Stimulated activated memory B cell treated with anti-CD40 and anti-IgM and Interleukin-4, amounts not matched to agents 10 μg/mL and 1 μg/mL and 100 μg/mL, for 72 hours (primary cell): Measurements from ENCODE around the gene OCEL1.
"Not testable (repeated sequence)": the region's sequence is repeated elsewhere in the genome, so short reads cannot be mapped to it uniquely, and the experiment has no call there.

ENCODE experiments used
- ATAC-seq: fragments of 150-1000 bp; cut with Tn5 transposase; 2 replicates; pipeline ENCODE4 v1.10.0; 2021
- H3K27ac Mint-ChIP-seq: one replicate; pipeline ENCODE4 v1.8.0; 2022; ENCODE audit warnings: mild to moderate bottlenecking, mixed read lengths
- H3K27me3 Mint-ChIP-seq: one replicate; pipeline ENCODE4 v1.8.0; 2022; ENCODE audit warnings: mixed read lengths
- H3K36me3 Mint-ChIP-seq: one replicate; pipeline ENCODE4 v1.8.0; 2022; ENCODE audit warnings: mixed read lengths
- H3K4me1 Mint-ChIP-seq: one replicate; pipeline ENCODE4 v1.8.0; 2022; ENCODE audit warnings: mixed read lengths
- H3K4me3 Mint-ChIP-seq: one replicate; pipeline ENCODE4 v1.8.0; 2022; ENCODE audit warnings: mild to moderate bottlenecking, moderate library complexity, mixed read lengths
- H3K9me3 Mint-ChIP-seq: one replicate; pipeline ENCODE4 v1.8.0; 2022; ENCODE audit warnings: mixed read lengths

The OCEL1 gene

GRCh38 chr19:17263712-17264640, 38.0 kb downstream of the OCEL1 start:
- Mint-ChIP-seq H3K4me1 (peaks cover 30% of the 10 kb centered on the region), H3K27ac (peak overlapping the region; percentile 76), H3K27me3 (no peaks in the 10 kb centered on the region), H3K9me3 (no peaks in the 10 kb centered on the region), H3K4me3 (no peak overlapping the region), H3K36me3 (no peaks in the 10 kb centered on the region)
- ATAC-seq = no peak

- H3K9me3 Mint-ChIP-seq = no peaks in the 10 kb centered on the region
- ATAC-seq = no peak
Measured at GRCh38 chr19:17264641-17264979, 38.6 kb downstream of the OCEL1 start, which contains the start of gene USHBP1. TSS of gene USHBP1 (minus strand) at chr19:17264745. CDS start at chr19:17264299, 446 bp downstream.

GRCh38 chr19:17266026-17266425, 40.0 kb downstream of the OCEL1 start:
- H3K27ac Mint-ChIP-seq = peak overlapping the region; percentile 90
- H3K36me3 Mint-ChIP-seq = peaks cover 14% of the 10 kb centered on the region
- no peak for ATAC-seq
- H3K4me3 Mint-ChIP-seq = peak overlapping the region; percentile 12
- peaks cover 23% of the 10 kb centered on the region for H3K4me1 Mint-ChIP-seq
- no peaks in the 10 kb centered on the region for H3K9me3 Mint-ChIP-seq
- H3K27me3 Mint-ChIP-seq = no peaks in the 10 kb centered on the region

More at GRCh38 chr19:17264641-17264979, 38.6 kb downstream of the OCEL1 start, which contains the start of gene USHBP1:
- Mint-ChIP-seq H3K36me3 (peaks cover 3% of the 10 kb centered on the region), H3K27me3 (no peaks in the 10 kb centered on the region), H3K4me1 (peaks cover 30% of the 10 kb centered on the region), H3K27ac (peak within 1 kb of the TSS; percentile 90), H3K4me3 (no peak within 1 kb of the TSS)

GRCh38 chr19:17266589-17266974, 40.6 kb downstream of the OCEL1 start:
- H3K36me3 Mint-ChIP-seq = peaks cover 19% of the 10 kb centered on the region
- peak overlapping the region; percentile 90 for H3K27ac Mint-ChIP-seq
- no peaks in the 10 kb centered on the region for H3K9me3 Mint-ChIP-seq
- no peaks in the 10 kb centered on the region for H3K27me3 Mint-ChIP-seq
- peaks cover 22% of the 10 kb centered on the region for H3K4me1 Mint-ChIP-seq
- H3K4me3 Mint-ChIP-seq = peak overlapping the region; percentile 87
- no peak for ATAC-seq

GRCh38 chr19:17266975-17267788, 41.2 kb downstream of the OCEL1 start, which contains the start of gene BABAM1:
TSS of gene BABAM1 (plus strand) at chr19:17267443. CDS start at chr19:17268807, 1,364 bp downstream.
- H3K9me3 Mint-ChIP-seq = no peaks in the 10 kb centered on the region
- H3K4me1 Mint-ChIP-seq = peaks cover 22% of the 10 kb centered on the region
- no peaks in the 10 kb centered on the region for H3K27me3 Mint-ChIP-seq
- peaks cover 25% of the 10 kb centered on the region for H3K36me3 Mint-ChIP-seq
- peak; percentile 98 for ATAC-seq
- peak within 1 kb of the TSS; percentile 90 for H3K27ac Mint-ChIP-seq
- H3K4me3 Mint-ChIP-seq = peak within 1 kb of the TSS; percentile 87

- Mint-ChIP-seq H3K4me1 (peaks cover 22% of the 10 kb centered on the region), H3K36me3 (peaks cover 25% of the 10 kb centered on the region), H3K9me3 (no peaks in the 10 kb centered on the region), H3K4me3 (peak overlapping the region; percentile 87), H3K27ac (no peak overlapping the region), H3K27me3 (no peaks in the 10 kb centered on the region)
- ATAC-seq = no peak
Measured at GRCh38 chr19:17268754-17269153, 42.7 kb downstream of the OCEL1 start.

GRCh38 chr19:17274892-17275291, 48.9 kb downstream of the OCEL1 start:
- H3K9me3 Mint-ChIP-seq, ATAC-seq, H3K4me3 Mint-ChIP-seq, H3K27me3 Mint-ChIP-seq, H3K27ac Mint-ChIP-seq, H3K4me1 Mint-ChIP-seq: not testable (repeated sequence)
- peaks cover 44% of the 10 kb centered on the region for H3K36me3 Mint-ChIP-seq

- ATAC-seq = no peak
- Mint-ChIP-seq H3K4me1 (no peaks in the 10 kb centered on the region), H3K27me3 (no peaks in the 10 kb centered on the region), H3K27ac (no peak overlapping the region), H3K9me3 (no peaks in the 10 kb centered on the region), H3K36me3 (peaks cover 37% of the 10 kb centered on the region), H3K4me3 (no peak overlapping the region)
Measured at GRCh38 chr19:17275441-17276175, 49.6 kb downstream of the OCEL1 start.
